Neural cell (in vitro differentiated cells): Measurements from ENCODE around the gene ODC1. TPM values are rescaled to one million over a fixed set of nuclear protein-coding genes. Genes with fewer than 3 reads are reported as not detected.
A peak's percentile ranks its signal among the peaks of the same experiment; 100 is the strongest.

Experiments
- H2AFZ ChIP-seq: fragments of 200-600, 300-800 bp; sonication (generic), shearing (Covaris generic); 2 replicates; pipeline ENCODE4 v1.6.0; 2014; ENCODE audit warnings: low read depth, mild to moderate bottlenecking, antibody characterized with exemption, low read length, moderate library complexity
- H3F3A ChIP-seq: fragments of 200-600 bp; shearing (Covaris generic); 2 replicates; pipeline ENCODE4 v1.6.1; 2016; ENCODE audit warnings: mild to moderate bottlenecking, moderate library complexity, mixed read lengths, antibody characterized with exemption, low read length; ENCODE audit not compliant: insufficient read depth, poor library complexity, severe bottlenecking
- H3K27ac ChIP-seq: fragments of 200-600, 300-800 bp; sonication (generic), shearing (Covaris generic); 2 replicates; pipeline ENCODE4 v1.5.1; 2014; ENCODE audit warnings: mild to moderate bottlenecking, low read length, moderate library complexity
- H3K27me3 ChIP-seq: fragments of 300-800, 200-600 bp; sonication (generic), shearing (Covaris generic); 2 replicates; pipeline ENCODE4 v1.6.0; 2014; ENCODE audit warnings: mild to moderate bottlenecking, low read depth, low read length, moderate library complexity; ENCODE audit not compliant: insufficient read depth
- H3K36me3 ChIP-seq: fragments of 300-800, 200-600 bp; sonication (generic), shearing (Covaris generic); 2 replicates; pipeline ENCODE4 v1.5.1; 2014; ENCODE audit warnings: mild to moderate bottlenecking, antibody characterized with exemption, low read length, moderate library complexity; ENCODE audit not compliant: insufficient read depth
- H3K4me2 ChIP-seq: fragments of 300-800, 200-600 bp; sonication (generic), shearing (Covaris generic); 2 replicates; pipeline ENCODE4 v1.6.0; 2014; ENCODE audit warnings: mild to moderate bottlenecking, low read length
- H3K4me3 ChIP-seq: fragments of 300-800, 200-600 bp; sonication (generic), shearing (Covaris generic); 2 replicates; pipeline ENCODE4 v1.5.1; 2014; ENCODE audit warnings: mild to moderate bottlenecking, low read length, moderate library complexity
- H3K79me2 ChIP-seq: fragments of 200-600 bp; shearing (Covaris generic); replicated peaks from 2 replicates; pipeline ENCODE4 v1.6.0; 2014; ENCODE audit warnings: mild to moderate bottlenecking, low read length, moderate library complexity; ENCODE audit not compliant: insufficient read depth
- H3K9ac ChIP-seq: fragments of 300-800, 200-600 bp; sonication (generic), shearing (Covaris generic); 2 replicates; pipeline ENCODE4 v1.6.1; 2016; ENCODE audit warnings: mild to moderate bottlenecking, low read length, mixed read lengths
- H3K9me2 ChIP-seq: fragments of 200-600 bp; shearing (Covaris generic); 2 replicates; pipeline ENCODE4 v1.6.1; 2016; ENCODE audit warnings: mild to moderate bottlenecking, low read length, mixed read lengths; ENCODE audit not compliant: insufficient read depth
- H3K9me3 ChIP-seq: fragments of 200-600, 300-800 bp; sonication (generic), shearing (Covaris generic); 2 replicates; pipeline ENCODE4 v1.6.1; 2016; ENCODE audit warnings: mild to moderate bottlenecking, mixed run types, low read length, moderate library complexity, mixed read lengths
- H4K20me1 ChIP-seq: fragments of 200-600 bp; shearing (Covaris generic); 2 replicates; pipeline ENCODE4 v1.6.1; 2016; ENCODE audit warnings: mild to moderate bottlenecking, mixed run types; ENCODE audit not compliant: insufficient read depth
- EP300 ChIP-seq: fragments of 450-650 bp; conservative IDR thresholded peaks from 2 replicates; pipeline ENCODE4 v1.6.1; 2014; ENCODE audit warnings: antibody characterized with exemption, mild to moderate bottlenecking, moderate library complexity; ENCODE audit not compliant: poor library complexity, severe bottlenecking
- EZH2 ChIP-seq: fragments of 200-600, 300-800 bp; shearing (Covaris generic), sonication (generic); IDR thresholded peaks from 2 replicates; pipeline ENCODE4 v1.6.1; 2014; ENCODE audit warnings: antibody characterized with exemption, low read length, borderline replicate concordance, mild to moderate bottlenecking; ENCODE audit not compliant: insufficient read depth, poor library complexity, severe bottlenecking
- MXI1 ChIP-seq: fragments of 450-650 bp; conservative IDR thresholded peaks from 2 replicates; pipeline ENCODE4 v1.6.1; 2014; ENCODE audit warnings: antibody characterized with exemption, mild to moderate bottlenecking; ENCODE audit not compliant: poor library complexity, severe bottlenecking
- POLR2AphosphoS5 ChIP-seq: IDR thresholded peaks from 2 replicates; pipeline ENCODE4 v1.6.1; 2012
- RAD21 ChIP-seq: fragments of 450-650 bp; conservative IDR thresholded peaks from 2 replicates; pipeline ENCODE4 v1.6.1; 2014; ENCODE audit warnings: antibody characterized with exemption, mild to moderate bottlenecking, moderate library complexity
- REST ChIP-seq: IDR thresholded peaks from 2 replicates; pipeline ENCODE4 v1.6.1; 2012; ENCODE audit warnings: borderline replicate concordance
- SMC3 ChIP-seq: fragments of 450-650 bp; conservative IDR thresholded peaks from 2 replicates; pipeline ENCODE4 v1.6.1; 2014; ENCODE audit warnings: antibody characterized with exemption, mild to moderate bottlenecking, moderate library complexity; ENCODE audit not compliant: poor library complexity
- TAF1 ChIP-seq: IDR thresholded peaks from 2 replicates; pipeline ENCODE4 v1.6.1; 2012; ENCODE audit warnings: low read depth
- polyA plus RNA-seq: library from polyadenylated mRNA; depleted of rRNA; stranded (reverse); fragments of >200 nt; gene quantifications from 2 replicates; pipeline ENCODE4 v1.2.3, GENCODE V29; 2014
- TF ChIP-seq, protein P1 (sequence below): fragments of 450-650 bp; IDR thresholded peaks from 2 replicates; pipeline ENCODE4 v1.5.1; 2014; ENCODE audit warnings: antibody characterized with exemption, mild to moderate bottlenecking, moderate library complexity; ENCODE audit not compliant: poor library complexity, severe bottlenecking

The ODC1 gene
- polyA plus RNA-seq, 1 donor from 2014 or later = 1,107 TPM

- no peak overlapping the region for H3K27ac ChIP-seq
- no peaks in the 10 kb centered on the region for H3K9me2 ChIP-seq
- H4K20me1 ChIP-seq = no peaks in the 10 kb centered on the region
- H3K27me3 ChIP-seq = no peaks in the 10 kb centered on the region
- peak overlapping the region; percentile 14 for H3K4me2 ChIP-seq
- H3K4me3 ChIP-seq = no peak overlapping the region
- no peaks in the 10 kb centered on the region for H3K79me2 ChIP-seq
- no peaks in the 10 kb centered on the region for H3K36me3 ChIP-seq
- H2AFZ ChIP-seq = no peak overlapping the region
- TF ChIP-seq MXI1 (peak; percentile 58), RAD21 (peak; percentile 98), SMC3 (peak; percentile 97), TAF1 (no peak), EP300 (no peak)
- TF ChIP-seq, protein P1, sequence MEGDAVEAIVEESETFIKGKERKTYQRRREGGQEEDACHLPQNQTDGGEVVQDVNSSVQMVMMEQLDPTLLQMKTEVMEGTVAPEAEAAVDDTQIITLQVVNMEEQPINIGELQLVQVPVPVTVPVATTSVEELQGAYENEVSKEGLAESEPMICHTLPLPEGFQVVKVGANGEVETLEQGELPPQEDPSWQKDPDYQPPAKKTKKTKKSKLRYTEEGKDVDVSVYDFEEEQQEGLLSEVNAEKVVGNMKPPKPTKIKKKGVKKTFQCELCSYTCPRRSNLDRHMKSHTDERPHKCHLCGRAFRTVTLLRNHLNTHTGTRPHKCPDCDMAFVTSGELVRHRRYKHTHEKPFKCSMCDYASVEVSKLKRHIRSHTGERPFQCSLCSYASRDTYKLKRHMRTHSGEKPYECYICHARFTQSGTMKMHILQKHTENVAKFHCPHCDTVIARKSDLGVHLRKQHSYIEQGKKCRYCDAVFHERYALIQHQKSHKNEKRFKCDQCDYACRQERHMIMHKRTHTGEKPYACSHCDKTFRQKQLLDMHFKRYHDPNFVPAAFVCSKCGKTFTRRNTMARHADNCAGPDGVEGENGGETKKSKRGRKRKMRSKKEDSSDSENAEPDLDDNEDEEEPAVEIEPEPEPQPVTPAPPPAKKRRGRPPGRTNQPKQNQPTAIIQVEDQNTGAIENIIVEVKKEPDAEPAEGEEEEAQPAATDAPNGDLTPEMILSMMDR = peak; percentile 99
- H3K9ac ChIP-seq = peak overlapping the region; percentile 44
- H3F3A ChIP-seq = no peaks in the 10 kb centered on the region
- H3K9me3 ChIP-seq = no peaks in the 10 kb centered on the region
These were observed 39.2 kb downstream of the ODC1 start for GRCh38 chr2:10408649-10409579.

- Histone ChIP-seq H3K4me2 (no peak overlapping the region), H3K9me3 (no peaks in the 10 kb centered on the region), H3K4me3 (no peak overlapping the region), H3K27ac (no peak overlapping the region), H3K27me3 (no peaks in the 10 kb centered on the region), H3K9ac (no peak overlapping the region), H2AFZ (no peak overlapping the region), H3K9me2 (no peaks in the 10 kb centered on the region), H3K79me2 (no peaks in the 10 kb centered on the region), H3K36me3 (no peaks in the 10 kb centered on the region), H3F3A (no peaks in the 10 kb centered on the region), H4K20me1 (no peaks in the 10 kb centered on the region)
- TF ChIP-seq POLR2AphosphoS5 (no peak), EZH2 (no peak), TAF1 (no peak), REST (no peak), MXI1 (no peak), EP300 (no peak), RAD21 (no peak), SMC3 (no peak)
- TF ChIP-seq, protein P1 = no peak
These were observed 40.1 kb downstream of the ODC1 start for GRCh38 chr2:10407841-10408648.
